Measurements from ENCODE around the gene GTF2A1. TPM values are rescaled to one million over a fixed set of nuclear protein-coding genes. Genes with fewer than 3 reads are reported as not detected.

Gene GTF2A1
- polyA plus RNA-seq, 3 donors = 7.9 to 15.8 (median 9.2) TPM

DNA sequence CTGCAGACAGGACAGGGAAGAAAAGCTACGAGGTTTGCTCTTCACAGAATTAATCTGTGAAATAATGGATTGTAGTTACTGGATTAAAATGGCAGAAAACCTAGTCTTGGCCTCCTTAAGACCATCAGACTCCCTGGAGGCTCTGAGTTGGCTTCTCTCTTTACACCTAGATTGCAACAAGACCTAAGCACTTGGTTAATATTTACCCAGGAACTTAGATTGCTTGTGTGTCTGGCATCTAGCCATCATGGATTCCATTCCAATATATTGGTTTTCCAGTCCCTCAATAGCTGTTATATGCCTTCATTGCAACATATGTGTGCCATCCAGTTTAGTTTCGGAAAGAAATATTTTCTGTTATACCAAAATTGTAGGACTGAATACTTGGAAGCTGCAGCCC is 1.9 kb upstream of the GTF2A1 start:
- Mint-ChIP-seq H3K36me3 (no peaks in the 10 kb centered on the region), H3K4me1 (peaks cover 20% of the 10 kb centered on the region)
- H3K27ac ChIP-seq (ENCODE audit: low read depth in 1 of 2, low read length in 2 of 2) = no peak overlapping the region

DNA sequence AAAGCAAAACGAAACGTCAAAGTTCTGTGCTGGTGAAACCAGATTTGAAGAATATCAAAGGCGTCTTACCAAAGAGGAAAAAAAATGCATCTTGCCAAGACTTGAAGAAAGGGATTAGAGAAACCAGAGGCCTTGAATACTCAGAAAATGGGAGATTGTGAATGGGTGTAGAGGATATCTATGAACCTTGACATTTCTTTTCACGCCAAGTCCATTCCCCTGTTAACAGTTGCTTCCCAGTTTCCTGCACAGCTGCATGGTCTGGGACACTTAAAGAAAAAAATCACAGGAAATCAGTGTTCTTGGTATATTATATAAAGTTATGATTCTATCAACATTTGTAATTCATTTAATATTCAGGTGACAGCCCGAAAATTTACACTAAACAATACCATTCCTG is 1.4 kb upstream of the GTF2A1 start:
- no peaks in the 10 kb centered on the region for H3K9me3 ChIP-seq (replicated peaks in 1 of 2; ENCODE audit: control insufficient read depth in 1 of 2, insufficient read depth in 1 of 2, low read length in 2 of 2)
- Mint-ChIP-seq H3K27me3 (ENCODE audit: low read depth in 3 of 3) (no peaks in the 10 kb centered on the region), H3K4me1 (peaks cover 25% of the 10 kb centered on the region), H3K9me3 (peaks cover 0 to 2% (median 0%) of the 10 kb centered on the region in 7 donors), H3K27ac (peak overlapping the region in 5 of 7 donors; percentile 98 to 99 (median 98)), H3K36me3 (no peaks in the 10 kb centered on the region), H3K4me3 (peak overlapping the region in 1 of 2 donors; percentile 82)
- peaks cover 31% of the 10 kb centered on the region for H3K79me2 ChIP-seq (ENCODE audit: insufficient read depth, low read length)
- TF ChIP-seq, protein P1, sequence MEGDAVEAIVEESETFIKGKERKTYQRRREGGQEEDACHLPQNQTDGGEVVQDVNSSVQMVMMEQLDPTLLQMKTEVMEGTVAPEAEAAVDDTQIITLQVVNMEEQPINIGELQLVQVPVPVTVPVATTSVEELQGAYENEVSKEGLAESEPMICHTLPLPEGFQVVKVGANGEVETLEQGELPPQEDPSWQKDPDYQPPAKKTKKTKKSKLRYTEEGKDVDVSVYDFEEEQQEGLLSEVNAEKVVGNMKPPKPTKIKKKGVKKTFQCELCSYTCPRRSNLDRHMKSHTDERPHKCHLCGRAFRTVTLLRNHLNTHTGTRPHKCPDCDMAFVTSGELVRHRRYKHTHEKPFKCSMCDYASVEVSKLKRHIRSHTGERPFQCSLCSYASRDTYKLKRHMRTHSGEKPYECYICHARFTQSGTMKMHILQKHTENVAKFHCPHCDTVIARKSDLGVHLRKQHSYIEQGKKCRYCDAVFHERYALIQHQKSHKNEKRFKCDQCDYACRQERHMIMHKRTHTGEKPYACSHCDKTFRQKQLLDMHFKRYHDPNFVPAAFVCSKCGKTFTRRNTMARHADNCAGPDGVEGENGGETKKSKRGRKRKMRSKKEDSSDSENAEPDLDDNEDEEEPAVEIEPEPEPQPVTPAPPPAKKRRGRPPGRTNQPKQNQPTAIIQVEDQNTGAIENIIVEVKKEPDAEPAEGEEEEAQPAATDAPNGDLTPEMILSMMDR (IDR thresholded peaks at IDR 0.05) = no peak
- intact Hi-C loops (cut with micrococcal nuclease) = loop anchor here (5.0 to 10.0 kb wide), 3 partner anchors 47 to 310 kb away; partner anchors contain the start of gene SEL1L (in 1 of the 2)
- H3K4me1 ChIP-seq (ENCODE audit: control insufficient read depth in 1 of 2, insufficient read depth in 2 of 2, low read length in 2 of 2) = peaks cover 23 to 32% of the 10 kb centered on the region in 2 donors
- H3K27ac ChIP-seq (ENCODE audit: low read depth in 1 of 2, low read length in 2 of 2) = peak overlapping the region in 1 of 2 donors; percentile 99
- no peak for DNase-seq
- H3K4me3 ChIP-seq (replicated peaks in 1 of 3; ENCODE audit: low read depth in 2 of 3, low read length in 3 of 3) = peak overlapping the region in 1 of 3 experiments; percentile 98
- H3K4me2 ChIP-seq (replicated peaks; ENCODE audit: extremely low read depth, low read length, poor library complexity, severe bottlenecking) = peak overlapping the region; percentile 73
- H4K20me1 ChIP-seq (ENCODE audit: insufficient read depth, low read length) = no peaks in the 10 kb centered on the region
- WGBS (ENCODE audit: insufficient coverage) = 100% methylated on average over 3 of the region's 5 CpGs
- peak overlapping the region; percentile 82 for H2AFZ ChIP-seq (ENCODE audit: insufficient read depth, low read depth, low read length, poor library complexity, severe bottlenecking)
- H3K36me3 ChIP-seq (replicated peaks in 1 of 2; ENCODE audit: control insufficient read depth in 1 of 2, insufficient read depth in 2 of 2, low read length in 2 of 2) = no peaks in the 10 kb centered on the region
- no peaks in the 10 kb centered on the region for H3K27me3 ChIP-seq (ENCODE audit: control insufficient read depth in 2 of 2, insufficient read depth in 2 of 2, low read length in 2 of 2)
- no peak overlapping the region for H3K9ac ChIP-seq (ENCODE audit: insufficient read depth, low read length, poor library complexity, severe bottlenecking)

More for the DNA sequence above, 1.9 kb upstream of the GTF2A1 start:
- WGBS (ENCODE audit: insufficient coverage) = 100% methylated on average over 1 of the region's 2 CpGs
- TF ChIP-seq, protein P1 (IDR thresholded peaks at IDR 0.05) = no peak
- Histone ChIP-seq H3K36me3 (replicated peaks in 1 of 2; ENCODE audit: control insufficient read depth in 1 of 2, insufficient read depth in 2 of 2, low read length in 2 of 2) (no peaks in the 10 kb centered on the region), H3K4me2 (replicated peaks; ENCODE audit: extremely low read depth, low read length, poor library complexity, severe bottlenecking) (no peak overlapping the region), H3K9ac (ENCODE audit: insufficient read depth, low read length, poor library complexity, severe bottlenecking) (no peak overlapping the region), H2AFZ (ENCODE audit: insufficient read depth, low read depth, low read length, poor library complexity, severe bottlenecking) (no peak overlapping the region), H3K79me2 (ENCODE audit: insufficient read depth, low read length) (peaks cover 25% of the 10 kb centered on the region), H3K27me3 (ENCODE audit: control insufficient read depth in 2 of 2, insufficient read depth in 2 of 2, low read length in 2 of 2) (no peaks in the 10 kb centered on the region), H4K20me1 (ENCODE audit: insufficient read depth, low read length) (no peaks in the 10 kb centered on the region), H3K4me3 (replicated peaks in 1 of 3; ENCODE audit: low read depth in 2 of 3, low read length in 3 of 3) (no peak overlapping the region), H3K9me3 (replicated peaks in 1 of 2; ENCODE audit: control insufficient read depth in 1 of 2, insufficient read depth in 1 of 2, low read length in 2 of 2) (no peaks in the 10 kb centered on the region), H3K4me1 (ENCODE audit: control insufficient read depth in 1 of 2, insufficient read depth in 2 of 2, low read length in 2 of 2) (peaks cover 17 to 31% of the 10 kb centered on the region in 2 donors)
- intact Hi-C loops (cut with micrococcal nuclease) = loop anchor here (5.0 to 10.0 kb wide), 3 partner anchors 48 to 310 kb away; partner anchors contain the start of gene SEL1L (in 1 of the 2)
- H3K4me3 Mint-ChIP-seq = no peak overlapping the region
- DNase-seq = no peak
- H3K27ac Mint-ChIP-seq = no peak overlapping the region
- H3K27me3 Mint-ChIP-seq (ENCODE audit: low read depth in 3 of 3) = no peaks in the 10 kb centered on the region
- peaks cover 0 to 2% (median 0%) of the 10 kb centered on the region in 7 donors for H3K9me3 Mint-ChIP-seq

All from CD14-positive monocyte (primary cell).